B cell (primary cell): Measurements from ENCODE around the gene RNPEPL1. TPM values are rescaled to one million over a fixed set of nuclear protein-coding genes. Genes with fewer than 3 reads are reported as not detected.
A peak's percentile ranks its signal among the peaks of the same experiment; 100 is the strongest.

Experiments
- ATAC-seq: fragments of 200-7000 bp; cut with Tn5 transposase; one replicate; pipeline ENCODE4 v1.10.0; 2021; ENCODE audit warnings: low read depth, mild to moderate bottlenecking, moderate number of reproducible peaks, moderate library complexity
- CTCF ChIA-PET: fragments of 350-600 bp; sonication (Branson Sonifier 250); formaldehyde crosslinking; loops from one replicate; lab custom pipeline; 2021; ENCODE audit warnings: antibody characterized with exemption, inconsistent platforms; lab: Charles Lee
- POLR2A ChIA-PET: fragments of 350-600 bp; sonication (Branson Sonifier 250); formaldehyde crosslinking; loops from one replicate; lab custom pipeline; 2021; ENCODE audit warnings: antibody characterized with exemption; lab: Charles Lee
- DNase-seq: peaks from one replicate; pipeline ENCODE4 v3.0.0; 2013
- H2AFZ ChIP-seq: 2 replicates; pipeline ENCODE4 v1.6.1; 2012; ENCODE audit warnings: mild to moderate bottlenecking, low read depth, low read length; ENCODE audit not compliant: insufficient read depth, poor library complexity, severe bottlenecking
- H3K27ac ChIP-seq, 2 donors: 1 replicate in 1 of 2; 2 replicates in 1 of 2; pipeline ENCODE4 v1.5.1; 2012 to 2013; ENCODE audit warnings: low read length in 2 of 2, mild to moderate bottlenecking in 2 of 2, moderate library complexity in 1 of 2
- H3K27me3 ChIP-seq, 4 experiments: fragments of 200-600 bp in 1 of 4; sonication (generic) in 1 of 4; replicated peaks in 1 of 4; 1 replicate in 2 of 4; 2 replicates in 2 of 4; pipeline versions ENCODE4 v1.6.1 to v1.7.0; 2013 to 2016; ENCODE audit warnings: low read length in 3 of 4, mild to moderate bottlenecking in 2 of 4, mixed read lengths in 1 of 4, moderate library complexity in 1 of 4; ENCODE audit not compliant: insufficient read depth in 4 of 4, control insufficient read depth in 3 of 4; ENCODE audit errors: control extremely low read depth in 1 of 4
- H3K36me3 ChIP-seq, 2 experiments: replicated peaks in 1 of 2; 1 replicate in 1 of 2; 2 replicates in 1 of 2; pipeline versions ENCODE4 v1.6.1 to v1.7.1; 2013; ENCODE audit warnings: low read length in 1 of 2; ENCODE audit not compliant: insufficient read depth in 2 of 2, control insufficient read depth in 1 of 2; ENCODE audit errors: control extremely low read depth in 1 of 2, extremely low read depth in 1 of 2
- H3K4me1 ChIP-seq, 2 donors: fragments of 200-600 bp in 1 of 2; sonication (generic) in 1 of 2; 1 replicate in 1 of 2; 2 replicates in 1 of 2; pipeline versions ENCODE4 v1.5.1 to v1.6.1; 2013 to 2017; ENCODE audit warnings: low read length in 2 of 2; ENCODE audit not compliant: control insufficient read depth in 2 of 2, insufficient read depth in 2 of 2
- H3K4me2 ChIP-seq: replicated peaks from 2 replicates; pipeline ENCODE3; 2012; ENCODE audit warnings: mild to moderate bottlenecking, low read depth, low read length; ENCODE audit not compliant: poor library complexity, severe bottlenecking
- H3K4me3 ChIP-seq, 5 experiments: fragments of 200-600 bp in 1 of 5; sonication (generic) in 1 of 5; 1 replicate in 3 of 5; 2 replicates in 2 of 5; pipeline versions ENCODE4 v1.5.1 to v1.7.0; 2011 to 2016; ENCODE audit warnings: low read length in 4 of 5, mild to moderate bottlenecking in 4 of 5, low read depth in 2 of 5, control low read depth in 1 of 5, moderate library complexity in 1 of 5; ENCODE audit not compliant: insufficient read depth in 1 of 5; ENCODE audit errors: control extremely low read depth in 1 of 5, extremely low read depth in 1 of 5
- H3K79me2 ChIP-seq: fragments of 200-600 bp; sonication (generic); one replicate; pipeline ENCODE4 v1.6.0; 2016; ENCODE audit warnings: low read length; ENCODE audit not compliant: control insufficient read depth, insufficient read depth
- H3K9ac ChIP-seq: fragments of 200-600 bp; sonication (generic); 2 replicates; pipeline ENCODE4 v1.6.1; 2017; ENCODE audit warnings: mild to moderate bottlenecking, low read length, moderate library complexity
- H3K9me3 ChIP-seq, 3 donors: one replicate each; pipeline versions ENCODE4 v1.6.1 to v1.7.1; 2013; ENCODE audit warnings: low read length in 2 of 3; ENCODE audit not compliant: control insufficient read depth in 2 of 3, insufficient read depth in 1 of 3; ENCODE audit errors: control extremely low read depth in 1 of 3
- H4K20me1 ChIP-seq: 2 replicates; pipeline ENCODE4 v1.6.0; 2012; ENCODE audit warnings: mild to moderate bottlenecking, low read length; ENCODE audit not compliant: insufficient read depth, control insufficient read depth, poor library complexity, severe bottlenecking
- H3K27ac Mint-ChIP-seq: one replicate; pipeline ENCODE4 v1.8.0; 2021; ENCODE audit warnings: mixed read lengths
- H3K27me3 Mint-ChIP-seq: one replicate; pipeline ENCODE4 v1.8.0; 2021; ENCODE audit warnings: mixed read lengths
- H3K4me1 Mint-ChIP-seq: one replicate; pipeline ENCODE4 v1.8.0; 2021; ENCODE audit warnings: mixed read lengths
- H3K4me3 Mint-ChIP-seq: one replicate; pipeline ENCODE4 v1.8.0; 2021; ENCODE audit warnings: mixed read lengths
- H3K9me3 Mint-ChIP-seq: one replicate; pipeline ENCODE4 v1.8.0; 2022; ENCODE audit warnings: mixed read lengths; ENCODE audit not compliant: insufficient read depth
- CTCF ChIP-seq: fragments of 200-600 bp; IDR thresholded peaks from one replicate; pipeline ENCODE4 v1.8.0; 2022; ENCODE audit warnings: antibody characterized with exemption, mild to moderate bottlenecking
- EZH2 ChIP-seq: IDR thresholded peaks from 2 replicates; pipeline ENCODE4 v1.6.1; 2012; ENCODE audit warnings: borderline replicate concordance, low read depth, mild to moderate bottlenecking, moderate library complexity, low read length; ENCODE audit not compliant: insufficient read depth, poor library complexity, severe bottlenecking
- WGBS: methylation state at CpG from one replicate; pipeline ENCODE4 v1.1.5; 2013; ENCODE audit warnings: missing lambda C conversion rate; ENCODE audit not compliant: insufficient coverage; 5-methylcytosine and 5-hydroxymethylcytosine counted together
- intact Hi-C: fragments of 100-400 bp; cut with micrococcal nuclease; formaldehyde crosslinking; loops from one replicate; pipeline ENCODE4 v1.10.0; 2022
- polyA plus RNA-seq: library from polyadenylated mRNA; depleted of rRNA; stranded (reverse); fragments of >200 nt; gene quantifications from 2 replicates; pipeline ENCODE4 v1.2.3, GENCODE V29; 2012
- total RNA-seq, 2 donors: library from RNA; stranded (reverse); fragments of 120-200 nt in 1 of 2; gene quantifications; 1 replicate in 1 of 2; 2 replicates in 1 of 2; pipeline versions ENCODE4 v1.2.3 to v1.2.4, GENCODE V29; 2013 to 2022

Gene RNPEPL1
- total and polyA plus RNA-seq, 2 donors (not counting 1 experiment from before 2014, with no cell fraction given): 103 to 109 TPM

DNA sequence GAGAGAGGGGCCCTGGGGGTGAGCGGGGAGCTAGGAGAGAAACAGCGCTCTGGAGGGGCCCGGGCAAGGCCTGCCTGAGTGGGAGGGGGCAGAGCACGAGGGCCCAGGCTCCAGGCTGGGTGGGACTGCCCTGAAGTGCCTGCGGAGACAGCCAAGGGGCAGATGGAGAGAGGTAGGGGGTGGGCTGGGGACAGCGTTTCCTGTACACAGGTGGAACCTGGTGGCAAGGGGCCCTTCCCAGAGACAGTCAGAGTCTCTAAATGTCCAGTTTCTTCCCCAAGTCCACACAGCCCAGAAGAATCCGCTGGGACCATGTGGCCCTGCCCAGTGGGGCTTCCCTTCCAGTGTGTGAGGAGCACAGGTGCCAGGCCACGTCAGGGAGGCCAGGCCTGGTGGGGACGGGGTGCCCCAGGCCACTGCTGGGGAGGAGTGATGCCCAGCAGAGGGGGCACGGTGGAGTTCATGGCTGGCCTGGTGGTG lies 55.3 kb downstream of the RNPEPL1 start:
- H3K79me2 ChIP-seq: no peaks in the 10 kb centered on the region
- H3K27ac ChIP-seq: no peak overlapping the region
- no peaks in the 10 kb centered on the region for H3K9me3 Mint-ChIP-seq
- H2AFZ ChIP-seq: no peak overlapping the region
- peaks cover 0 to 6% (median 0%) of the 10 kb centered on the region in 3 donors for H3K9me3 ChIP-seq
- peaks cover 41 to 48% of the 10 kb centered on the region in 2 donors for H3K4me1 ChIP-seq
- 78% methylated on average over 8 of the region's 10 CpGs for WGBS
- no peaks in the 10 kb centered on the region for H3K36me3 ChIP-seq
- no peak overlapping the region for H3K4me3 Mint-ChIP-seq
- intact Hi-C loops: no loop called here
- ChIA-PET CTCF (no interaction called here), POLR2A (no interaction called here)
- no peak overlapping the region for H3K27ac Mint-ChIP-seq
- peaks cover 11% of the 10 kb centered on the region for H3K4me1 Mint-ChIP-seq
- DNase-seq (no peak), ATAC-seq (no peak)
- H3K27me3 ChIP-seq: peaks cover 0 to 10% (median 3%) of the 10 kb centered on the region in 4 experiments
- H4K20me1 ChIP-seq: no peaks in the 10 kb centered on the region
- H3K4me3 ChIP-seq: no peak overlapping the region
- TF ChIP-seq CTCF: no peak
- no peak for TF ChIP-seq EZH2
- peaks cover 15% of the 10 kb centered on the region for H3K27me3 Mint-ChIP-seq
- H3K4me2 ChIP-seq: no peak overlapping the region
- no peak overlapping the region for H3K9ac ChIP-seq

GRCh38 chr2:240624011-240624949 lies 56.0 kb downstream of the RNPEPL1 start:
- intact Hi-C loops: no loop called here
- Mint-ChIP-seq H3K9me3 (no peaks in the 10 kb centered on the region), H3K27me3 (peaks cover 15% of the 10 kb centered on the region), H3K4me1 (peaks cover 11% of the 10 kb centered on the region), H3K4me3 (no peak overlapping the region), H3K27ac (no peak overlapping the region)
- DNase-seq: no peak
- Histone ChIP-seq H3K27me3 (peaks cover 0 to 10% (median 3%) of the 10 kb centered on the region in 4 experiments), H3K4me1 (peaks cover 41 to 48% of the 10 kb centered on the region in 2 donors), H3K27ac (no peak overlapping the region), H3K4me3 (no peak overlapping the region), H4K20me1 (no peaks in the 10 kb centered on the region), H3K4me2 (peak overlapping the region; percentile 57), H3K36me3 (no peaks in the 10 kb centered on the region), H3K79me2 (no peaks in the 10 kb centered on the region), H2AFZ (no peak overlapping the region), H3K9me3 (peaks cover 0 to 6% (median 0%) of the 10 kb centered on the region in 3 donors), H3K9ac (peak overlapping the region; percentile 6)
- 67% methylated on average over 21 of the region's 24 CpGs for WGBS
- ChIA-PET POLR2A (no interaction called here), CTCF (interaction anchor here (0.7 kb wide), 1 partner anchor 111 kb away, joined by 3 read pairs; no protein-coding TSS in a partner anchor)
- TF ChIP-seq CTCF (no peak), EZH2 (no peak)
- ATAC-seq: no peak
